Raji (cell line): ENCODE measurements around the gene KCNJ6.

Source experiments
- POLR2A ChIP-seq: IDR thresholded peaks from 2 replicates; pipeline ENCODE4 v1.6.1; 2011; ENCODE audit warnings: low read depth, low read length, control low read depth; ENCODE audit not compliant: insufficient read depth

KCNJ6 gene

GRCh38 chr21:37912616-37913015 lies 3.6 kb downstream of the KCNJ6 start:
- no peak for TF ChIP-seq POLR2A

GRCh38 chr21:37909936-37910335 lies 6.3 kb downstream of the KCNJ6 start:
- TF ChIP-seq POLR2A: no peak

GRCh38 chr21:37908691-37909090 lies 7.6 kb downstream of the KCNJ6 start:
- TF ChIP-seq POLR2A: no peak

GRCh38 chr21:37907076-37907475 lies 9.2 kb downstream of the KCNJ6 start:
- TF ChIP-seq POLR2A: no peak

GRCh38 chr21:37905291-37905690 lies 11.0 kb downstream of the KCNJ6 start:
- TF ChIP-seq POLR2A: no peak

GRCh38 chr21:37904856-37905255 lies 11.4 kb downstream of the KCNJ6 start:
- TF ChIP-seq POLR2A: no peak

- TF ChIP-seq POLR2A: no peak
Measured at GRCh38 chr21:37903396-37903795, 12.9 kb downstream of the KCNJ6 start.

- TF ChIP-seq POLR2A: no peak
Measured at GRCh38 chr21:37899146-37899545, 17.1 kb downstream of the KCNJ6 start.

GRCh38 chr21:37896788-37897187 lies 19.5 kb downstream of the KCNJ6 start:
- TF ChIP-seq POLR2A: no peak

GRCh38 chr21:37891972-37892371 lies 24.3 kb downstream of the KCNJ6 start:
- no peak for TF ChIP-seq POLR2A

- no peak for TF ChIP-seq POLR2A
Measured at GRCh38 chr21:37888659-37889058, 27.6 kb downstream of the KCNJ6 start.

GRCh38 chr21:37886726-37887299 lies 29.4 kb downstream of the KCNJ6 start:
- TF ChIP-seq POLR2A: no peak

GRCh38 chr21:37886120-37886519 lies 30.1 kb downstream of the KCNJ6 start:
- TF ChIP-seq POLR2A: no peak

- no peak for TF ChIP-seq POLR2A
Measured at GRCh38 chr21:37878946-37879660, 37.2 kb downstream of the KCNJ6 start.

- TF ChIP-seq POLR2A: no peak
Measured at GRCh38 chr21:37877888-37878684, 38.2 kb downstream of the KCNJ6 start.

GRCh38 chr21:37877171-37877570 lies 39.1 kb downstream of the KCNJ6 start:
- TF ChIP-seq POLR2A: no peak
